Raji (cell line): ENCODE measurements around the gene FLNB.

Source experiments
- POLR2A ChIP-seq: IDR thresholded peaks from 2 replicates; pipeline ENCODE4 v1.6.1; 2011; ENCODE audit warnings: low read depth, low read length, control low read depth; ENCODE audit not compliant: insufficient read depth

The FLNB gene

DNA sequence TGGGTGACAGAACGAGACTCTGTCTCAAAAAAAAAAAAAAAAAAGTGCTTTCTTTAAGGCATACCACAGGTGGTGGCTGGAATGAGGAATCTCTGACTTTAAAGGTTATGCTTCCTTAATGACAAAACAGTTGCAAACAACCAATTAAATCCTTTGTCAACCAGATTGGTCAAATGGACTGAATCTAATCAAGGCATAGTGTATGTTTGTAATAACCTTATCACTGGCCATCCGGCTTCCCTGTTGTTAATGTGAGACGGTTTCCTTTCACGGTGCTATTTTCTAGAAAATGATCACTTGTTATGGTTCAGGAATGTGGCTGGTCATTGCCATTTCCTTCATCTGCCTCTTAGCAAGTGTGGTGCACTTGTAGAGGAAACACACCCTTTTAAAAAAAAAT lies 75.9 kb downstream of the FLNB start:
- no peak for TF ChIP-seq POLR2A

DNA sequence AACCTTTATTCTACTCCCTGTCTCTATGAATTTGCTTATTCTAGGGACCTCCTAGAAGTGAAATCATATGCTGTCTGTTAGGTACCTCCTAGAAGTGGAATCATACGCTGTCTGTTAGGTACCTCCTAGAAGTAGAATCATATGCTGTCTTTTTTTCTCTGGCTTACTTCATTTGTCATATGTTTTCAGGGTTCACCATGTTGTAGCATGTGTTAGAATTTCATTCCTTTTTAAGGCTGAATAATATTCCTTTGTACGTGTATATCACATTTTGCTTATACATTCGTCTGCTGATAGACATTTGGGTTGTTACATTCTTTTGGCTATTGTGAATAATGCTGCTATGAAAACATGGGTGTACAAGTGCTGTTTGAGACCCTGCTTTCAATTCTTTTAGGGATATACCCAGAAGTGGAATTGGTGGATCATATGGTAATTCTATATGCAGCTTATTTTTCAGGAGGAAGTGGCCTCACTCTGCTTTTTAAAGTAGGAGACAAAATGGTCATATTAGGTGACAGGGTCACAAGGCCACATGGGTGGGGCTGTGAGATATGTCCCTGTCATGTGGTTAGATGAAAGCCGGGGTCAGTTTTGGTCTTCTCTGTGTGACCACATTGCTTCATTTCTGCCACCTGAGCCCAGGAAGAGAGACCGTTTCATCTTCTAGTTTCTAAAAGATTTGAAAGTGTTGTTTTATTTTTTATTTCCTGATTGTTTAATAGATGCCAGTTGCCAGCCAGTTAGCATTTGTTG lies 76.7 kb downstream of the FLNB start:
- no peak for TF ChIP-seq POLR2A

DNA sequence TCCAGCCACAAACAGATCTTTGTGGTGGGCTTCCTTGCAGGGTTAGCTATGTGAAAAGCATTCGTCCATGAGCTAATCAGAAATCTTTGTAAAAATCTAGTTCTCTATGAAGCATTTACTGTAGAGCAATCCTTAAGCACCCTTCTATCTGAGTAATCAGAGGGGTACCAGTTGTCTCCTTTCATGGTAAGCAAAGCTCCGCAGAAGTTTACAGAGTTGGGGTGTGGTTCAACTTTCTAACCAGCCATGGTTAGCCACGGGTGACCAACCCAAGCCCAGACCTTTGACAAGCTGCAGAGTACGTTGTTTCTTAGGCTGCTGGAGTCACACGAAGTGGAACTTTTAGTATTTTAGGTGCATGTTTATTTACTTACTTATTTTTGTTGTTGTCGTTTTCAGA lies 77.4 kb downstream of the FLNB start:
- TF ChIP-seq POLR2A = no peak

DNA sequence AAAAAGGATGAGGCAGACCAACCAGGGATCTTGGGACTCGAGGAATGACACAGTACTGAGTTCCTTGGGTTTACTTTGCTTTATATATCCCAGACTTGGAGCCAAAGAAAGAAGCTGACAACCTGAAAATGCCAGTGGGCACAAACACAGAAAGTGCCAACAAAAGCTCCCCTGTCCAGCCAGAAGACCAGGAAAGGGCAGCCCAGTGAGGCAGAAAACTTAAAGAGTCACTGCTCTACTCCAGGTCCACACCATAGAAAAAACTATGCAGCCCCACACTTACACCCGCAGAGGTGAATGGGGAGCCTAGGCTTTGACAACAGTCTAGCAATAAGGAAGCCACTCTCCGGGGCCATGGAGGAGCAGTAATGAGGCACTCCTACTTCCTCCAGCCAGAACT lies 80.3 kb downstream of the FLNB start:
- no peak for TF ChIP-seq POLR2A

DNA sequence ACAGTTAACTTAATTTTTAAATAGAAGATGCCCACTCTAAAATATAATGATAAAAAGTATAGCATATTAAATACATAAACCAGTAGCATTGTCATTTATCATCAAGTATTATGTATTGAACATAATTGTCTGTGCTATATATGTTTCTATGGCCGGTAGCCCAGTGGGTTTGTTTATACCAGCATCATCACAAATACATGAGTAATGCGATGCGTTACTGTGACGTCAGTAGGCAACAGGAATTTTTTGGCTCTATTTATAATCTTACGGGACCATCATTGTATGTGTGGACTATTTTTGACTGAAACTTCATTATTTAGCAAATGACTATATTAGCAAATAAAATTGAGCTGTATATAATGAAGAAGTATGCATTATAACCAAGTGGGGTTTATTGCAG lies 82.1 kb downstream of the FLNB start:
- TF ChIP-seq POLR2A = no peak

DNA sequence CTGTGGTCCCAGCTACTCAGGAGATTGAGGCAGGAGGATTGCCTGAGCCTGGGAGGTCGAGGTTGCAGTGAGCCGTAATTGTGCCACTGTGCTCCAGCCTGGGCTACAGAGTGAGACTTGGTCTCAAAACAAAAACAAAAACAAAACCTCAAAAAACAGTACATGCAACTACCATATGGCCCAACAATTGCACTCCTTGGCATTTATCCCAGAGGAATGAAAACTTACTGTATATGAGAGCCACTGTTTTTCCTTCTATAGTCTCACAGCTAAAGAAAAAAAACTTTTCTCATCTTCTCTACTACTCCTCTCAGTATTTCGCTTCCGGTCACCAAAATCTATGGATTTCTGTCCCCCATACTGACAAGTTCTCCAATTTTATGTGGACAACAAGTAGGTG lies 84.3 kb downstream of the FLNB start:
- TF ChIP-seq POLR2A = no peak

DNA sequence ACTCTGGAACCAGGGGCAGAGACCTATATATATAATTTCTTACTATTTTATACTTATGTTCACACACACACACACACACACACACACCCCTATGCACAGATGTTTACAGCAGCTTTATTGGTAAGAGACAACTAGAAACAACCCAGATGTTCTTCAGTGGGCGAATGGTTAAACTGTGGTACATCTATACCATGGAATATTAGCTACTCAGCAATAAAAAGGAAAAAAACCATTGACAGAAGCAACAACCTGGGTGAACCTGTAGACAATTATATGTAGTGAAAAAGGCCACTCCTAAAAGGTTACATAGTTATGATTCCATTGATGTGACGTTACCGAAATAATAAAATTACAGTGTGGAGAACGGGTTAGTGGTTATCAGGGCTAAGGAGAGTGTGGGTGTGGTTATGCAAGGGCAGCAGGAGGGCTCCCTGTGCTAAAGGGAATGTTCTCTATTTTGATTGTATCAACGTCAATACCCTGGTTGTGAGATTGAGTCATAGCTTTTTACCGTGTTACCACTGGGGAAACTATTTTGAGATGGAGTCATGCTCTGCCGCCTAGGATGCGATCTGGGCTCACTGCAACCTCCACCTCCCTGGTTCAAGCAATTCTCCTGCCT lies 85.5 kb downstream of the FLNB start:
- no peak for TF ChIP-seq POLR2A

DNA sequence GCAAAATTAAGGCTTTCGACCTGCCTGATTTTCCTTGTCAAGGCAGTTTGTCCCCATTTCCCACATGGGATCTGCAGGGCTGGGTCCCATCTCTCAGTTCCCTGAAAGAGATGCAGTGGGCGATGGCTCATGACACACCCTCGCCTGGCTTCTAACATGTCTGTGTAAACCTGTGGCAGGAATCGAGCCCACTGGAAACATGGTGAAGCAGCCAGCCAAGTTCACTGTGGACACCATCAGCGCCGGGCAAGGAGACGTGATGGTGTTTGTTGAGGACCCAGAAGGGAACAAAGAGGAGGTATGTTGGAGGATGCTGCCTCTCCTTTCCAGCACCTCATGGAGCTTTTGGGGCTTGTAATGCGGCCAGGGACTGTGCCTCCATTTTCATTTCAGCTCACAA lies 86.4 kb downstream of the FLNB start:
- no peak for TF ChIP-seq POLR2A

DNA sequence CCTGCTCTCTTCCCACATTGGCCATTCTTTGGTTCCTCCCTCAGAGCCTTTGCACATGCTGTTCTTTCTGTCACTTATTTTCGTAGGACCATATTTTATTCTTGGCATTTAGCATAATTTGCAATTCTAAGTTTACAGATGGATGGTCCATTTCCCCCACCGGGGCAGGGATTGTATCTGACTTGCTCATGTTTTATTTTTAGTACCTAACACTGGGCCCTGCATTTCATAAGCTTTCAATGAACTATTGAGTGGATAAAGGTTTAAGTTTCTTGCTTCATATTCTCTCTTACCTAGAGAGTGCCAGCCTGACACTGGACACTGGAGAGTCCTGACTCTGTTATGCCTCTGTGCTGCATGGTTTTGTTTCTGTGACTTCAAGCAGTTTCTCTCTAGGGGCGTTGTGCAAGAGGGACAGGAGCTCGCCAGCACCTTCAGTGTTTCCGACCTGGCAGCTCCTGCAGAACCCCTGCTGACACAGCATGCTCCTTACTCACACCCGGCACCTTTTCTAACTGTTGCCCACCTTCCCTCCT lies 87.4 kb downstream of the FLNB start:
- TF ChIP-seq POLR2A = no peak

DNA sequence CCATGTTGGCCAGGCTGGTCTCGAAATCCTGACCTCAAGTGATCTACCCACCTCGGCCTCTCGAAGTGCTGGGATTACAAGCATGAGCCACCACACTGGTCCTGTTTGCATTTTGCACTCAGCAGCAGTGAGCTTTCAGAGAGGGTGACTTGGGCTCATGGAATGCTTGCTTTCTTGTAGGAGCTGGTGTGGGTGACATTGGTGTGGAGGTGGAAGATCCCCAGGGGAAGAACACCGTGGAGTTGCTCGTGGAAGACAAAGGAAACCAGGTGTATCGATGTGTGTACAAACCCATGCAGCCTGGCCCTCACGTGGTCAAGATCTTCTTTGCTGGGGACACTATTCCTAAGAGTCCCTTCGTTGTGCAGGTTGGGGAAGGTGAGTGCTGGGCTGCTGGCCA lies 90.3 kb downstream of the FLNB start:
- no peak for TF ChIP-seq POLR2A

DNA sequence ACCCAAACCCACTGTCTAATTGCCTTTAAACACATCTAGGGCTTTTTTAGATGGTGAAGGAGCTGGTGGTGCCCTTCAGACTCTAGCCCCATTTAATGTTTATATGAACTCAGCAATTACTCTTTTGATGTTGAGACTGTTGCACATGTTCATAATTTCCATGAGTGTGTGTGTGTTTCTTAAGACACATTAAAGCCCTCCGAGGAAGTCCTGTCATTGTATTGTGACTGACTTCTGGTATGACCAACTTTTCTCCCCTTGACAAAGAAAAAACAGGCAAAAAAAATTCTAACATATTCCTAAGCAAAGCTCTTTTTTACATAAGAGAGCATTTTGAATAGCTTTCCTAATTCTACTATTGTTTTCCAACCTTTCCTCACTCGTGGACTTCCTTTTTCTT lies 91.6 kb downstream of the FLNB start:
- TF ChIP-seq POLR2A = no peak

DNA sequence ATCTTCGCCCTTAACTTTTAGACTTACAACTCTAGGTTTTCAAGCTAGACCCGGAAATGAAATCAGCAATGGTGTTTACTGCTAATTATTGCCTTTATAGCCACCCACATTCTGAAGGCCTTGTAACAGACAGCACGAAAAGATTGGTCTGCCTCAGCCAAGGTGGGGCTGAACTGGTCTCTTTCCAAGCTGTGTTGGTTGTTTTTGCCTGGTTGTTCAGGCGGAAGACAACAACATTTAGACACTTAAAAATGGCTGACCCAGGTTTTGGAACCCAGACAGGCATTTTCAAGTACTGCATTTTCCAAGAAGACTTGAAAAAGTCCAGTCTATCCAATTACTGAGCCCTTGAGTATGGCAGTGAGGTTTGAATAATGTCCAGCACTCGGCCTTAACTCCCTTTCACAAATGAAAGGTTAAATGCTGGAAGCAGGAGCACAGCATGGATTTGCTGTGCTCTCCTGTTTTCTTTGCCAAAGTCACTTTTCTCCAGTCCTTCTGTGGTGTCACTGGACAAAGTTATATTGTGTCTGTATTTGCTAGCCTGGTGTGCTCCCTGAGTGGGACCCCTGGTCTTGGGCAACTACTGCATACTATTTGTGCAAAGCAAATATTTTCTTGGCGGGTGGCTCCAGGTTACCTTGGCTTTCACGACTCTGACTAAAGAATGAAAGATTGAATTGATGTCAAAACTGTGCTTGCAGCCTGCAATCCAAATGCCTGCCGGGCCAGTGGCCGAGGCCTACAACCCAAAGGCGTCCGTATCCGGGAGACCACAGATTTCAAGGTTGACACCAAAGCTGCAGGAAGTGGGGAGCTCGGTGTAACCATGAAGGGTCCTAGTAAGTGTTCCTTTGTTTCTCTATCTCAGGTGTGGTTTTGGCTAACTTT lies 93.5 kb downstream of the FLNB start:
- no peak for TF ChIP-seq POLR2A

DNA sequence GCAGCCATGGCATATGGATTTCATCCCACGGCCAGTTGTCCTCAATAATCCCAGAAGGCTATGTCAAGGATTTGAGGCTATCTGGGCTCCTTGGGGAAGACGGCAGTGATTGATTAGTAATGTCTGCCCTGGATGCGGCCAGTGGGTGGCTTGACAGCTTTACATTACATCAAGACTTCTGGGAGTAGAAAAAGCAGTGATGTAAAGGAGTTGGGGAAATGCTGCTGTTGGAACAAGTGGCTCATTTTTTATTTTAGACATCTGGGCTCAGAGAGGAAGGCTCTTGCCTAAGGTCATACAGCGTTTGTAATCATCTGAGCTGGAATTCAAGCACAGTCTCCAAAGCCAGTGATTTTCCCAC lies 94.1 kb downstream of the FLNB start:
- TF ChIP-seq POLR2A = no peak

DNA sequence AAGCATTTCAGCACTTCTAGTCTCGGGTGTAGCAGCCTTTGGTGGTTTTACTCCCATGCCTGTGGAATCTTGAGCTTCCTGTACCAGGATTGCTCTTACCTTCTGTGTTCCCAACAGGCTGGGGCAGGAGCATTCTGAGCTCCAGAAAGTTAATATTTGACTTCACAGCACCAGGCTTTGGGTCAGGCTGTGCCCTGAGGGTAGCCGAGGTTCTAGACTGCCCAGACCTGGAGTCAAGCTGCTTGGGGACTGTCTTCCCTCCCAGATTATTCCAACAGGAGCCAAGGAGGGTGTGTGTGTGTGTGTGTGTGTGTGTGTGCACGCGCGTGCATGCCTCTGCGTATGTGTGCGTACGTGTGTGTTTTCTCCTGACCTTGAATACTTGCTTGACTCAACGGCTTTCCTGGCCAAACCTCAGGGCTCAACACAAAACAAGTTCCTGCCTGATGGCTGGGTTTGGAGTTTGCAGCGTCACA lies 94.8 kb downstream of the FLNB start:
- TF ChIP-seq POLR2A = no peak

DNA sequence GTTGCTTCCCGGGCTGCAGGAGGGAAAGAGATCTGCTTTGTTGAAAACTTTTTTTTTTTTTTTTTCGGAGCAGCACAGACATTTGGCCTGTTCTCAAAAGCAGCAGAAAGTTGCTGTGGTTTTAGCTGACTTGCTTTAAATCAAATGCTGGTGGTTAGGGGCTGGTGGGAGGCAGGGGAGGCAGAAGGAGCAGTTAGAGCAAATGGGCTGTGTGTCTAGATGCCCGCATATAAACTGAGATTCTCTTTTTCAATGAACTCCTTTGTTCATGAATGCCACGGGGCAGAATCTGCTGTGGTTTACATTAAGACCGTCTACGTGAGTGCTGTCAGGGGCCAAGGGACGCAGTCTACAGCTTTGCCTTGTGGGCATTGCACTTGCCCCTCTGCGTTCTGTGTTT lies 95.9 kb downstream of the FLNB start:
- TF ChIP-seq POLR2A = no peak

DNA sequence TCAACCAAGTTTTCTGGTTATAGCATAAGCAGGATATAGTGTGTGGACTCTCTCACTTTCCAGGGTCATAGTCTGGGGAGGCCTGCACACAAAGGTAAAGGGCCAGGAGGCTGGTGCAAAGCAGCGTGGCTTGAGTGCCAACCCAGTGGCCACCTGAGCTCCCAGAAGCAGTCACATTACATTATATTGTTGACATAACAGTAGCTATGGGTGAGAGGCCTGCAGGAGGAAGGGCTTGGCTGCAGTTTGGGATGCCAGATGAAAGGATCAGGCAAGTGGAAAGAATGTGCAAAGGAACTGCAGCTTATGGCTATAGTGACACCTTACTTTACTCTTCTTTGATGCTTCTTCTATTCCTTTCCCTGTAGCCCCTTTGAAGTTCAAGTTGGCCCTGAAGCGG lies 96.5 kb downstream of the FLNB start:
- TF ChIP-seq POLR2A = no peak
